Fibroblast of mammary gland (primary cell): ENCODE results near the gene BGN.

ENCODE experiments used
- DNase-seq: peaks from one replicate; pipeline ENCODE4 v3.0.0-alpha.2; 2010; ENCODE audit warnings: low read depth
- H3K4me3 ChIP-seq: 2 replicates; pipeline ENCODE4 v1.5.1; 2011; ENCODE audit warnings: low read depth, mild to moderate bottlenecking, low read length, moderate library complexity; ENCODE audit not compliant: control insufficient read depth
- TF ChIP-seq, protein P1 (sequence below): conservative IDR thresholded peaks from 2 replicates; pipeline ENCODE4 v1.5.1; 2011; ENCODE audit warnings: low read depth, low read length, inconsistent platforms; ENCODE audit not compliant: control insufficient read depth, insufficient read depth

BGN gene

DNA sequence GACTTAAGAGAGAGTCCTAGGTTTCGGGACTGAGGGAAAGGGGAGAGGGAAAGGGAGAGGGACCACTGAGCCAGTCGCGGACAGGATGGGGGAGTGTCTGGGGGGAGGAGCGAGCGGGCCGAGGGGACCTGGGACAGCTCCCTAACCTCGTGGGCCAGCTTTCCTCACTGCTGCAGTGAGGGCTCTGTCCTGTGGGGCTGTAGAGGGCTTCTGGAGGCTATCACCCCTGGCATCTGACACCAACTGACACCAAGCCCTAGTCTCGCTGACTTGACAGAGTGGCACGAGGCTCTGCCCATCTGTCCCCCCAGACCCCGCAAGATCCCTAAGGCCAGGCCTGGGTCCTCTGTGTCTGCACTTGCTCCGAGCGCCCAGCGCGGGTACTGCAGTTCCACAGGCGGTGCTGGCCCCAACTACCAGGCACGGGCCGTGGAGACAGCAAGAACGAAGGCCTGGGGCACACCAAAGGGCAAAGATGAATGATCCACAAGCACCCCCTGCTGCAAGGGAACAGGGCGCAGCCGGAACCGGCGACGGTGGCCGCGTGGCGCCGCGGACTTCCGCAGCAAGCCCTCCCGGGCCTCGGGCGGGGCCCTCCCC, 24.9 kb upstream of the BGN start:
- peak; percentile 28 for DNase-seq
- peak overlapping the region; percentile 68 for H3K4me3 ChIP-seq
- TF ChIP-seq, protein P1, sequence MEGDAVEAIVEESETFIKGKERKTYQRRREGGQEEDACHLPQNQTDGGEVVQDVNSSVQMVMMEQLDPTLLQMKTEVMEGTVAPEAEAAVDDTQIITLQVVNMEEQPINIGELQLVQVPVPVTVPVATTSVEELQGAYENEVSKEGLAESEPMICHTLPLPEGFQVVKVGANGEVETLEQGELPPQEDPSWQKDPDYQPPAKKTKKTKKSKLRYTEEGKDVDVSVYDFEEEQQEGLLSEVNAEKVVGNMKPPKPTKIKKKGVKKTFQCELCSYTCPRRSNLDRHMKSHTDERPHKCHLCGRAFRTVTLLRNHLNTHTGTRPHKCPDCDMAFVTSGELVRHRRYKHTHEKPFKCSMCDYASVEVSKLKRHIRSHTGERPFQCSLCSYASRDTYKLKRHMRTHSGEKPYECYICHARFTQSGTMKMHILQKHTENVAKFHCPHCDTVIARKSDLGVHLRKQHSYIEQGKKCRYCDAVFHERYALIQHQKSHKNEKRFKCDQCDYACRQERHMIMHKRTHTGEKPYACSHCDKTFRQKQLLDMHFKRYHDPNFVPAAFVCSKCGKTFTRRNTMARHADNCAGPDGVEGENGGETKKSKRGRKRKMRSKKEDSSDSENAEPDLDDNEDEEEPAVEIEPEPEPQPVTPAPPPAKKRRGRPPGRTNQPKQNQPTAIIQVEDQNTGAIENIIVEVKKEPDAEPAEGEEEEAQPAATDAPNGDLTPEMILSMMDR, result no peak

DNA sequence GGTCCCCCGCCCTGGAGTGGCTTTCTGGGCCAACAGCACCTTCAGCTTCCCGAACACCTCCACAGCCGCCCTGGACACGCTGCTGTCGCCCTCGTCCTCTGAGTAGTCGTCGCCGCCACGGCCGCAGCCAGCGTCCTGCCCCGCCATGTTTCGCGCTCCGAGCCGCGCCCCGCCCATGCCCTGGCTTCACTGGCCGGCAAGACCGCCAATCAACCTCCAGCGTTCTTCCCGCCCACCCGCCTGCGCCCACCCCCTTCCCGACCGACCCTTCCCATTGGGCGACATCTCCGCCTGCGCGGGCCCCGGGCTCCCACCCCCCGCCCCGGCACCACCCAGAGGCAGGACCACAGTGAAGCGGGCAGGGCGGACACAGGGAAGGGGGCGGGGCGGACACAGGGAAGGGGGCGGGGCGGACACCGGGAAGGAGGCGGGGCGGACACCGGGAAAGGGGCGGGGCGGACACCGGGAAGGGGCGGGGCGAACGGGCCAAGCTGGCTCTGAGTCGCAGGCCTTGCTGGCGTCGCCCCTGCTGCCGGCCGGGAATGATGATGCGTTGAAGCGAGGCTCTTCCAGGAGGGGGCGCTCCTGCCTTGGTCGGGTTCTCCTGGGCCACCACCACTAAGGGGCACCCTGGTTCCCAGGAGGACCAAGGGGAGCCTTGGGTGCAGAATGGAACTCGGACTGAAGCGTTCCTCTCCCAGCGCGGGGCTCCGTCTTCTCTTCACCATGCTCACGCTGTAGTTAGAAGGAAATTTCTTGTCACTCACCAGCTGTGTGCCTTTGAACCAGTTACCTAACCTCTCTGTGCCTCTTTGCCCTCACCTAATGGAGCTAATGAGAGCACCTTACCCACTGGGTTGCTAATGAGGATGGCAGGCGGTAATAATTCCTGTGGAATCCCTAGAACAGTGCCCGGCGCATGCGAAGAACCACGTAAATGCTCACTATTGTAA, 24.1 kb upstream of the BGN start, which contains the start of gene HAUS7:
Gene HAUS7 (minus strand): TSS at position 166 of the 953 bp plus-strand sequence. CDS start 19 bp downstream, at position 147.
- TF ChIP-seq, protein P1, result peak; percentile 55
- H3K4me3 ChIP-seq, result peak within 1 kb of the TSS; percentile 68
- DNase-seq, result peak; percentile 82

DNA sequence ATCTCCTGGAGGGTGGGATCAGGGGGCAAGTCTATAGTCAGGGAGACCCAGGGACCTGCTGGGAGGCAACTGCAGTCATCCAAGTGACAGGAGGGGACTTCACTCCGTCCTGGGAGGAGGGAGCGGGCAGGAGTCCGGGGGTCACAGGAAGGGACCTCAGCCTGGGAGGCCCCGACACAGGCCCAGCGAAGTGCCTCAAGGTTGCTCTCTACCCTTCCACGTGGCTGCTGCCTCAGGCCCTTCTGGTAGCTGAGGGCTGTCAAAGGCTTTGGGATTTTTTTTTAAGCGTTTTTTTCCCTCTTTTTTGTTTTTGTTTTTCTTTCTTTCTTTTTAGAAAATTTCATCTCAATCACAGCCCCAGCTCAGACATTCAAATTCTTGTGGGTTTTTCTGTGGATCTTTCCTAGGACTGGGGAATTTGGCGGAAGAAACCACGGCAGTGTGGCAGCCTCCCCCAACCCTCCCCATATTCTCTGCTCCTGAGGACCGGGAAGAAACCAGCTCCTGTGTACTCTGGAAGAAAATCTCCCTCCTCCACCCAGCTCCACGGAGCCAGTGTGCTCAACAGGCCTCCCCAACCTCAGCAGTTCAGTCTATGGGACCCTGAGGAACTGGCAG, 23.0 kb upstream of the BGN start:
- TF ChIP-seq, protein P1, result no peak
- H3K4me3 ChIP-seq, result no peak overlapping the region
- no peak for DNase-seq

DNA sequence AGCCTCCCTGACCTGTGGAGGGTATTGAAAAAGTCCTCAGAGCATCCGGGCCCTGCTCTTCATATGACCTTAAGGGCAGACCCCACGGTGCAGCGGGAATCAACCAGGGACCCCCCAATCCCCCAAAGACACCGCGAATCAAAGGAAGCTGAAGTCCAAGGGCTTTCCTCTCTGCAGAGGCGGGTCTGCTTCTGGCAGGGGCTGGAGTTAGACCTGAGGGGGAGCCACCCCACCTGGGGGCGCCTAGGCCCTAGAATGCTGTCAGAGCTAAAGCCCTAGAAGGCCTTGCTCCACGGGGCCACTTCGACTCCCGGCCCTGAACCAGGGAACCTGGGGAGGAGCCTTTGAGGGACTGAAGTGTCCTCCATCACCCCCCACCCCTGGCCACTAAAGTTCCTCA, 21.7 kb upstream of the BGN start:
- no peak for DNase-seq

DNA sequence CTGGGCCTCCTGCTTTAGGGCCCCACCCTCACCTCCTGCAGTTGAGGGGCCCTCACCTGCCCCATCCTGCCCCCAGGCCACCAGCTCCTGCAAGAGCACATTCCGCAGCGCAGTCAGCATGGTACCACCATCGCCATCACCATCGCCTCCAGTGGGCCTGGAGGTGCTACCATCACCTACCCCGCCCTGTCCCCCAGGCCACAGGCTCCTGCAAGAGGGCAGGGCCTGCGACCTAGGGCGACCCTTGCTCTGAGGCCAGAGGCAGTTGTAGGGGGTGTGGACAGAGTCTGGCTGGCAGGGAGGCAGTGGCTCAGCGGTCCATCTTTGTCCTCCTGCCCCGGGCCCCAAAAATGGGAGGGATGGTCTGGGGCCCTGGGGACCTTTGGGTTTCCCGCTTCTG, 20.5 kb upstream of the BGN start:
- TF ChIP-seq, protein P1, result no peak
- H3K4me3 ChIP-seq, result no peak overlapping the region
- DNase-seq, result no peak

More for the DNA sequence above, 21.7 kb upstream of the BGN start:
- no peak overlapping the region for H3K4me3 ChIP-seq
- TF ChIP-seq, protein P1, result no peak

DNA sequence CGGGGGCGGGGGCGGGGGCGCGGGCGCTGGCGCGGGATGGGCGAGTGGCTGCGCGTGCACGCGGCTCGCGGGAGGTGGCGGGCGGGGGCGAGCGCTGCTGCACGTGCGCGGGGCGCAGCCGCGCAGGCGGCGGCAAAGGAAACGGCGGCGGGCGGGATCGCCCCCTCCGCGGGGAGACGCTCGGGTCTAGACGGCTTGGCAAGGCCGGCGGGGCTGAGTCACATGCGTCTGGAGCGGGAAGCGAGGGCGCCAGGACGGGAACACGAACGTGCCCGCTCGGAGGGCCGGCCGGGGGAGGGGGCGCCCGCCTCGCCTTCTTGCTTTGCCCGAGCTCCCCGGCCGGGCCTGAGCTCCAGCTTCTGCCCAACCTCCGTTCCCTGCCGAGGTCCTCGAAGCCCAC, 20.1 kb upstream of the BGN start:
- TF ChIP-seq, protein P1, result no peak
- DNase-seq, result peak; percentile 51
- no peak overlapping the region for H3K4me3 ChIP-seq
